Mesothelial cell of epicardium (in vitro differentiated cells): ENCODE results near the gene IL1RAPL2. TPM values are rescaled to one million over a fixed set of nuclear protein-coding genes. Genes with fewer than 3 reads are reported as not detected.

ENCODE experiments used
- DNase-seq, 2 experiments: peaks; one replicate each; pipeline ENCODE4 v3.0.0; 2021; ENCODE audit warnings: low spot score in 2 of 2; ENCODE audit not compliant: unreplicated experiment in 2 of 2
- H3K27ac Mint-ChIP-seq: 2 replicates; pipeline ENCODE4 v1.8.0; 2021; ENCODE audit warnings: mixed read lengths
- H3K27me3 Mint-ChIP-seq: 2 replicates; pipeline ENCODE4 v1.8.0; 2021; ENCODE audit warnings: low read depth, mixed read lengths
- H3K36me3 Mint-ChIP-seq: 2 replicates; pipeline ENCODE4 v1.8.0; 2021; ENCODE audit warnings: mixed read lengths
- H3K4me1 Mint-ChIP-seq: 2 replicates; pipeline ENCODE4 v1.8.0; 2021; ENCODE audit warnings: mixed read lengths
- H3K4me3 Mint-ChIP-seq: 2 replicates; pipeline ENCODE4 v1.8.0; 2021; ENCODE audit warnings: mild to moderate bottlenecking, moderate library complexity, mixed read lengths
- H3K9me3 Mint-ChIP-seq: 2 replicates; pipeline ENCODE4 v1.8.0; 2021; ENCODE audit warnings: mixed read lengths
- total RNA-seq: library from RNA; stranded (reverse); gene quantifications from 3 replicates; pipeline ENCODE4 v1.2.1, GENCODE V29; 2021
- TF ChIP-seq, protein P1 (sequence below): fragments of 200-600 bp; sonication (generic); IDR thresholded peaks from one replicate; pipeline ENCODE4 v1.5.0; 2021; ENCODE audit warnings: antibody characterized with exemption; ENCODE audit not compliant: unreplicated experiment

IL1RAPL2 gene
- total RNA-seq, 1 donor from 2014 or later: 0.92 TPM

DNA sequence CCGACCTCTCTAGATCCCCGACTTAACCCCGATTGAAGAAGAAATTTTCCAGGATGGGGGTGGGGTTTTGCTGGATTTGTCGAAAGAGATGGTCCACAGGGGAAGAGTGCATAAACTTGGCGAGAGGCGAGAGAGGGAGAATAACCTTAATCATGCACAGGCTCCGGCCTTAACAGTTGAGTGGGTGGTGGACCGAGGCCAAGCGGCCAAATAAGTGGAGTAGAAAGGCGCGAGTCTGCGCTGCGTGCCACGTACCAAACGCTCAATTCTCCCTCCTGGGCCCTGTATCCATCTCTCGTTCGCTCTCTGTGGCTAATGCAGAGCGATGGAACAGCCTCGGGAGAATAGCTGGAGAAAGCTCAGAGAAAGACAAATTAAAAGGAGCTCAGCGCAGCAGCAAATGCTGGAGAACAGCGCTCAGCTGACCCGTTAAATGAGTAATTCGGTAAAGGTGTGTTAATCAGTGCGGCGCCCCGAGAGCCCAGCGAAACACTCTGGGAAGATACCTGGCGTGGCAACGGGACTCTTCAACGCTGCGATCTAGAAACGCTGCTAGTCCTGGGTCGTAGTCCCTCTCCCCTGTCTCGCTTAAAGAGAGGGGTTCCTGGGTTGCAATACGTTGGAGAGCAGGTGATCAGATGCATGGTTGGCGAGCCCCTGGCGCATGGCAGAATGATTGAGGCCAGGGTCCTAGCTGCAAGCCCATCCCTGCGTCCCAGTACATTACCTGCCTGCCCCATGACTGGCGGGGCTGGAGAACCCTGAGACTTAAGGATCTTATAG is 887 bp upstream of the IL1RAPL2 start:
- no peaks in the 10 kb centered on the region for H3K36me3 Mint-ChIP-seq
- peaks cover 13% of the 10 kb centered on the region for H3K9me3 Mint-ChIP-seq
- no peaks in the 10 kb centered on the region for H3K4me1 Mint-ChIP-seq
- H3K27ac Mint-ChIP-seq: no peak overlapping the region
- peaks cover 64% of the 10 kb centered on the region for H3K27me3 Mint-ChIP-seq
- H3K4me3 Mint-ChIP-seq: peak overlapping the region; percentile 77
- TF ChIP-seq, protein P1, sequence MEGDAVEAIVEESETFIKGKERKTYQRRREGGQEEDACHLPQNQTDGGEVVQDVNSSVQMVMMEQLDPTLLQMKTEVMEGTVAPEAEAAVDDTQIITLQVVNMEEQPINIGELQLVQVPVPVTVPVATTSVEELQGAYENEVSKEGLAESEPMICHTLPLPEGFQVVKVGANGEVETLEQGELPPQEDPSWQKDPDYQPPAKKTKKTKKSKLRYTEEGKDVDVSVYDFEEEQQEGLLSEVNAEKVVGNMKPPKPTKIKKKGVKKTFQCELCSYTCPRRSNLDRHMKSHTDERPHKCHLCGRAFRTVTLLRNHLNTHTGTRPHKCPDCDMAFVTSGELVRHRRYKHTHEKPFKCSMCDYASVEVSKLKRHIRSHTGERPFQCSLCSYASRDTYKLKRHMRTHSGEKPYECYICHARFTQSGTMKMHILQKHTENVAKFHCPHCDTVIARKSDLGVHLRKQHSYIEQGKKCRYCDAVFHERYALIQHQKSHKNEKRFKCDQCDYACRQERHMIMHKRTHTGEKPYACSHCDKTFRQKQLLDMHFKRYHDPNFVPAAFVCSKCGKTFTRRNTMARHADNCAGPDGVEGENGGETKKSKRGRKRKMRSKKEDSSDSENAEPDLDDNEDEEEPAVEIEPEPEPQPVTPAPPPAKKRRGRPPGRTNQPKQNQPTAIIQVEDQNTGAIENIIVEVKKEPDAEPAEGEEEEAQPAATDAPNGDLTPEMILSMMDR: no peak
- DNase-seq: no peak

DNA sequence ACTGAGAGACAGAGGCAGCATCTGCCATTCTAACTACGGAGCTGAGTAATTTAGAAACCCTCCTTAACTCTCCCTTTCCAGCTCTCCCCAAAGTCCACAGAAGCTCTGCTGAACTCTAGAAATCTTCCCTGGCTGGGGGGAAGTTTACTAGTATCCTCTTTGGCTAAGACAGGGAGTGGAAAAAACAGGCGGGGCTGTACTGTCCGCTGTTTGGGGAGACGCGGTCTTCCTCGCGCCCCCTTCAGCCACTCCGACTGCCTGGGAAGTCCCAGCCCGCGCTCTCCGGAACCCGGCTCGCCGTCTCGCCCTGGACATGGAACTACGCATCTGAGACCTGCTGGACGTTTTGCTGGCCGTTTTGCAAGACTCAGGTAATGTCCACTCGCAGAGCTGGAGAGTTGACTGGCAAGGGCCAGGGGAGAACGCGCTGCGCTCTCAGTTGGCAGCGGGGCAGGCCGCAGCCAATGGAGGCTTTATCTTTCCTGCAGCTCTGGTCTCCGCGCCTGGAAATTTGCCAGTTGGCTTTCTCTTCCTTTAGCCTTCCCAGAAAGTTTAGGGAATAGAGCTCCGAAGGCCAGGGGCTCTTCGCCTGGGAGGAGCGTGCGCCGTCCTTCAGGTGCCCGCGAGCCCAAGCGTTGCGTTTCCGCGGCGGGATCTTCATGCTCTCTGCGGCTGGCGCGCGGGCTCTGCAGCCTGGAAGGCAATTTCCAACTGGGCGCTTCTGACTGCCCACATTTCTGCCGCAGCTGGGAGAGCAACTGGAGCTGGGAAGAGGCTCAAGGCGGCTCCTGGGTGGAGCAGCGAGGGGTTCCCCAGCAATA is 892 bp downstream of the IL1RAPL2 start:
- Mint-ChIP-seq H3K9me3 (peaks cover 11% of the 10 kb centered on the region), H3K4me3 (peak overlapping the region; percentile 77), H3K27ac (no peak overlapping the region)

GRCh38 chrX:104567506-104567905 is 1.5 kb downstream of the IL1RAPL2 start:
- Mint-ChIP-seq H3K4me1 (no peaks in the 10 kb centered on the region), H3K4me3 (peak overlapping the region; percentile 77), H3K9me3 (peaks cover 15% of the 10 kb centered on the region), H3K27ac (no peak overlapping the region), H3K27me3 (peaks cover 85% of the 10 kb centered on the region), H3K36me3 (no peaks in the 10 kb centered on the region)
- TF ChIP-seq, protein P1: no peak
- DNase-seq: no peak

More for the DNA sequence above, 892 bp downstream of the IL1RAPL2 start:
- TF ChIP-seq, protein P1: no peak
- H3K27me3 Mint-ChIP-seq: peaks cover 81% of the 10 kb centered on the region
- DNase-seq: no peak
- no peaks in the 10 kb centered on the region for H3K4me1 Mint-ChIP-seq
- no peaks in the 10 kb centered on the region for H3K36me3 Mint-ChIP-seq

DNA sequence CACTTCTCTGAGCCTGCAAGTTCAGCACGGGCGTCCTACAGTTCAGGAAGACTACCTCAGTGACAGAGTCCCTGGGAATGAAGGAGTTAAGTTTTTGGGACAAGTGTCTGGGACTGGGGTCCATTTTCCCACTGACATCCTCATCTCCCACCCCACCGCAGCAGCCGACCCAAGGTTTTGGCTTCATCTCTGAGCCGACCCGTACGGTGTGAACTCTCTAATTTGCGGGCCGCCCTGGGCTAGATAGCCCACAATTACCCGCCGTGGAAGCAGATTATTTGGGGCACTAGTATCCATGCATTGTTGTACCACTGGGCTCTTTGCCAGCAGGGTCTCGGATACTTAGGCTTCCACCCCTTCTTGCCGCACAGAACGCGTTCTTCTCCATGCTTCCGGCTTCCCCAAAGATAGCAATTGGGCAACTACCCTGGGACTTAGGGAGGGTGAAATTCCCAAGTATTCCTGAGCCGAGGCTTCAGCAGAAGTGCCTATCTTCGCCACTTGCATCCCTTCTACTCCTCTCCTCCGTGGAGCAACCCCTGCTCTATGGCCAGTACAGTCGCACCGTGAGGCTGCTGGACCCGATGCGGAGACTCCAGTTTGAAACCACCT is 2.4 kb downstream of the IL1RAPL2 start:
- H3K27me3 Mint-ChIP-seq: peaks cover 88% of the 10 kb centered on the region

More for the DNA sequence above, 2.4 kb downstream of the IL1RAPL2 start:
- H3K27ac Mint-ChIP-seq: no peak overlapping the region
- no peaks in the 10 kb centered on the region for H3K4me1 Mint-ChIP-seq
- DNase-seq: no peak
- TF ChIP-seq, protein P1: no peak
- H3K4me3 Mint-ChIP-seq: no peak overlapping the region
- H3K36me3 Mint-ChIP-seq: no peaks in the 10 kb centered on the region
- peaks cover 15% of the 10 kb centered on the region for H3K9me3 Mint-ChIP-seq
